Right lobe of liver (tissue), 6 donors: Measurements from ENCODE around the gene SLC35B2. TPM values are rescaled to one million over a fixed set of nuclear protein-coding genes. Genes with fewer than 3 reads are reported as not detected.
A peak's percentile ranks its signal among the peaks of the same experiment; 100 is the strongest.

Experiments used
- ATAC-seq, 4 donors: fragments of 200-7000 bp; cut with Tn5 transposase; one replicate each; pipeline ENCODE4 v1.9.1; 2020; ENCODE audit warnings: mild to moderate bottlenecking in 4 of 4, moderate library complexity in 4 of 4
- DNase-seq, 3 donors: peaks; one replicate each; pipeline ENCODE4 v3.0.0-alpha.2; 2020
- H3K27ac ChIP-seq, 3 donors: fragments of 200-600 bp; one replicate each; pipeline ENCODE4 v1.8.0; 2022
- H3K27me3 ChIP-seq, 2 donors: fragments of 200-600 bp; one replicate each; pipeline ENCODE4 v1.8.0; 2022
- H3K36me3 ChIP-seq, 4 donors: fragments of 200-600 bp; sonication (generic) in 1 of 4; one replicate each; pipeline versions ENCODE4 v1.5.1 to v1.8.0; 2017 to 2022; ENCODE audit warnings: control low read depth in 1 of 4
- H3K4me1 ChIP-seq, 4 donors: fragments of 200-600 bp; sonication (generic) in 1 of 4; one replicate each; pipeline versions ENCODE4 v1.5.1 to v1.8.0; 2017 to 2022; ENCODE audit warnings: control low read depth in 1 of 4
- H3K4me3 ChIP-seq, 3 donors: fragments of 200-600 bp; one replicate each; pipeline ENCODE4 v1.8.0; 2022
- H3K9me3 ChIP-seq, 4 donors: fragments of 200-600 bp; sonication (generic) in 1 of 4; one replicate each; pipeline versions ENCODE4 v1.5.1 to v1.8.0; 2017 to 2022; ENCODE audit warnings: control low read depth in 1 of 4
- CTCF ChIP-seq, 4 donors: fragments of 200-600 bp in 3 of 4; fragments of 450-650 bp in 1 of 4; IDR thresholded peaks; one replicate each; pipeline versions ENCODE4 v1.5.1 to v1.8.0; 2016 to 2022; ENCODE audit warnings: antibody characterized with exemption in 4 of 4, mild to moderate bottlenecking in 2 of 4
- POLR2A ChIP-seq: fragments of 450-650 bp; IDR thresholded peaks from one replicate; pipeline ENCODE4 v1.6.1; 2017; ENCODE audit warnings: antibody characterized with exemption, mild to moderate bottlenecking
- WGBS: methylation state at CpG from one replicate; pipeline ENCODE4 v1.1.6; 2018; ENCODE audit warnings: low coverage, low lambda C conversion rate; ENCODE audit not compliant: insufficient coverage; ENCODE audit errors: missing lambda C conversion rate; 5-methylcytosine and 5-hydroxymethylcytosine counted together
- intact Hi-C, 2 donors: fragments of 100-400 bp; cut with DNase I; formaldehyde crosslinking; loops; one replicate each; pipeline versions ENCODE4 v1.11.2 to v1.14.1; 2022
- total RNA-seq, 6 experiments: library from RNA; depleted of rRNA in 2 of 6; stranded (reverse); fragments of >200 nt in 2 of 6; fragmentation: NEBNext Ultra II Directional in 3 of 6; extraction: Animal tissue kit (Norgen Biotek cat#: 25700) in 3 of 6; gene quantifications; one replicate each; pipeline versions ENCODE4 v1.1.0 to v1.2.4, GENCODE V29; 2016 to 2023
- donor health status: DM: no; HTN: yes; CAD: no.
- donor health status: DM: no; HTN: no; CAD: no.
- donor health status: DM: no; HTN: no; CAD: no.
- donor health status: DM: no; HTN: yes; CAD: no.
- donor health status: DM: no; HTN: yes; CAD: no.

Gene SLC35B2
- total RNA-seq, 6 experiments from 2014 or later: 15.1 to 29.0 (median 20.9) TPM

- Histone ChIP-seq H3K36me3 (no peaks in the 10 kb centered on the region), H3K9me3 (no peaks in the 10 kb centered on the region), H3K4me1 (peaks cover 0 to 35% (median 17%) of the 10 kb centered on the region in 4 donors), H3K4me3 (no peak overlapping the region), H3K27ac (no peak overlapping the region), H3K27me3 (no peaks in the 10 kb centered on the region)
- TF ChIP-seq POLR2A (no peak), CTCF (IDR thresholded peaks at IDR 0.05) (no peak)
- no peak for ATAC-seq
- peak in 1 of 3 donors; percentile 24 for DNase-seq
- WGBS: 58% methylated on average over 6 of the region's 7 CpGs
- intact Hi-C loops: loop anchor here in 1 of 2 donors (10.0 kb wide), 2 partner anchors 64 to 134 kb away; no protein-coding TSS in a partner anchor
These were observed 18.5 kb downstream of the SLC35B2 start for GRCh38 chr6:44238687-44239350.

GRCh38 chr6:44237813-44238433 is 19.4 kb downstream of the SLC35B2 start:
- DNase-seq (peak; percentile 85 to 88 (median 85)), ATAC-seq (peak; percentile 67 to 81 (median 72))
- H3K9me3 ChIP-seq: no peaks in the 10 kb centered on the region
- peak overlapping the region; percentile 97 to 99 (median 98) for H3K27ac ChIP-seq
- intact Hi-C loops: loop anchor here in 1 of 2 donors (10.0 kb wide), 2 partner anchors 63 to 133 kb away; no protein-coding TSS in a partner anchor
- no peaks in the 10 kb centered on the region for H3K27me3 ChIP-seq
- H3K4me3 ChIP-seq: peak overlapping the region; percentile 44 to 67 (median 62)
- TF ChIP-seq POLR2A (no peak), CTCF (IDR thresholded peaks at IDR 0.05) (peak; percentile 97 to 99 (median 98))
- peaks cover 0 to under 1% (median 0%) of the 10 kb centered on the region in 4 donors for H3K36me3 ChIP-seq
- H3K4me1 ChIP-seq: peaks cover 0 to 42% (median 21%) of the 10 kb centered on the region in 4 donors
- 0% methylated on average over 10 of the region's 42 CpGs for WGBS

- Histone ChIP-seq H3K36me3 (peaks cover 0 to 8% (median 0%) of the 10 kb centered on the region in 4 donors), H3K27me3 (no peaks in the 10 kb centered on the region), H3K4me3 (peak overlapping the region; percentile 44 to 67 (median 62)), H3K4me1 (peaks cover 0 to 45% (median 23%) of the 10 kb centered on the region in 4 donors), H3K27ac (peak overlapping the region; percentile 97 to 99 (median 98)), H3K9me3 (no peaks in the 10 kb centered on the region)
- peak; percentile 80 to 92 (median 84) for ATAC-seq
- intact Hi-C loops: loop anchor here in 1 of 2 donors (10.0 kb wide), 2 partner anchors 62 to 132 kb away; no protein-coding TSS in a partner anchor
- peak; percentile 93 to 96 (median 96) for DNase-seq
- TF ChIP-seq POLR2A: peak; percentile 94
- no peak for TF ChIP-seq CTCF (IDR thresholded peaks at IDR 0.05)
- WGBS: 9% methylated on average over 14 of the region's 22 CpGs
These were observed 20.1 kb downstream of the SLC35B2 start for GRCh38 chr6:44237021-44237812.

GRCh38 chr6:44235891-44236516 is 21.3 kb downstream of the SLC35B2 start:
- TF ChIP-seq POLR2A: no peak
- TF ChIP-seq CTCF (IDR thresholded peaks at IDR 0.05): peak in 3 of 4 donors; percentile 4 to 24 (median 5)
- Histone ChIP-seq H3K27ac (peak overlapping the region; percentile 97 to 99 (median 98)), H3K4me1 (peaks cover 0 to 45% (median 23%) of the 10 kb centered on the region in 4 donors), H3K9me3 (no peaks in the 10 kb centered on the region), H3K36me3 (peaks cover 0 to 12% (median 0%) of the 10 kb centered on the region in 4 donors), H3K4me3 (no peak overlapping the region), H3K27me3 (no peaks in the 10 kb centered on the region)
- intact Hi-C loops: loop anchor here in 1 of 2 donors (10.0 kb wide), 2 partner anchors 61 to 131 kb away; no protein-coding TSS in a partner anchor
- DNase-seq: peak in 2 of 3 donors; percentile 58 to 75
- WGBS: 53% methylated on average over 5 of the region's 6 CpGs
- ATAC-seq: peak; percentile 0 to 19 (median 8)
